C4-2B (cell line): ENCODE results near the gene GGT6.

Experiments
- ZFX ChIP-seq: fragments of 450-650 bp; IDR thresholded peaks from 2 replicates; pipeline ENCODE4 v1.6.1; 2017
- TF ChIP-seq, protein P1 (sequence below): fragments of 450-650 bp; conservative IDR thresholded peaks from 2 replicates; pipeline ENCODE4 v1.5.1; 2017; ENCODE audit warnings: mild to moderate bottlenecking

DNA sequence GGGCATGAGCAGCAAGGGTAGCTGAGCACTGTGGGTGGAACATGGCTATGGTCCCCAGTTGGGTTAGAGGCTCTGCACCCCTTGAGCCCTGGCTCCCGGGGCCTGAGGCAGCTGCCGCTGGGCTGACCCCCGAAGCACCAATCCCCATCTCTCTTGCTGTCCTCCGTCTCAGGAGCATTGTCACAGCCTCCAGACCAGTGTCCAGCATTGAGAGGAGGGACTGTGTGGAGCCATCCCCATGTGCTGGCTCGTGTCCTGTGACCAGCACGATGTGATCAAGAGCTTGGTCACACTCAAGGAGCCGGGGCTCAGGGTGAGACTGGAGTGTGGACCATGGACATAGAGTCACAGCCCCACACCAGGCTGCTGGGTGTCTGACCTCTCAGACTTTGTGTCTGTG is 26.8 kb upstream of the GGT6 start:
- TF ChIP-seq, protein P1, sequence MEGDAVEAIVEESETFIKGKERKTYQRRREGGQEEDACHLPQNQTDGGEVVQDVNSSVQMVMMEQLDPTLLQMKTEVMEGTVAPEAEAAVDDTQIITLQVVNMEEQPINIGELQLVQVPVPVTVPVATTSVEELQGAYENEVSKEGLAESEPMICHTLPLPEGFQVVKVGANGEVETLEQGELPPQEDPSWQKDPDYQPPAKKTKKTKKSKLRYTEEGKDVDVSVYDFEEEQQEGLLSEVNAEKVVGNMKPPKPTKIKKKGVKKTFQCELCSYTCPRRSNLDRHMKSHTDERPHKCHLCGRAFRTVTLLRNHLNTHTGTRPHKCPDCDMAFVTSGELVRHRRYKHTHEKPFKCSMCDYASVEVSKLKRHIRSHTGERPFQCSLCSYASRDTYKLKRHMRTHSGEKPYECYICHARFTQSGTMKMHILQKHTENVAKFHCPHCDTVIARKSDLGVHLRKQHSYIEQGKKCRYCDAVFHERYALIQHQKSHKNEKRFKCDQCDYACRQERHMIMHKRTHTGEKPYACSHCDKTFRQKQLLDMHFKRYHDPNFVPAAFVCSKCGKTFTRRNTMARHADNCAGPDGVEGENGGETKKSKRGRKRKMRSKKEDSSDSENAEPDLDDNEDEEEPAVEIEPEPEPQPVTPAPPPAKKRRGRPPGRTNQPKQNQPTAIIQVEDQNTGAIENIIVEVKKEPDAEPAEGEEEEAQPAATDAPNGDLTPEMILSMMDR = no peak
- TF ChIP-seq ZFX = no peak
